ENCODE results near the gene ATP2A2.

The ATP2A2 gene

DNA sequence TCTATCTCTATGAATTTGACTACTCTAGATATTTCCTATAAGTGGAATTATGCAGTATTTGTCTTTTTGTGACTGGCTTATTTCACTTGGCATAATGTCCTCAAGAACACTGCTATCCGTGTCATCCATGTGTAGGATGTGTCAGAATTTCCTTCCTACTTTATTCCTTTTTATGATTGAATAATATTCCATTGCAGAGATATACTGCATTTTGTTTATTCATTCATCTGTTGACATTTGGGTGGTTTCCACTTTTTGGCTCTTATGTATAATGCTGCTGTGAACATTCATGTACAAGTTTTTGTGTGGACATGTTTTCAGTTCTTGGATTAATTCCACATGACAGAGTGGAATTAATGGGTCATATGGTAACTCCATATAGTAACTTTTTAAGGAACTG, 45.7 kb upstream of the ATP2A2 start:
- Histone ChIP-seq H3K36me3 (ENCODE audit: control insufficient read depth, insufficient read depth, low read length) (no peaks in the 10 kb centered on the region), H3K4me3 (ENCODE audit: low read depth, low read length) (no peak overlapping the region), H2AFZ (no peak overlapping the region), H3K27me3 (ENCODE audit: control insufficient read depth, insufficient read depth, low read length) (no peaks in the 10 kb centered on the region), H3K4me1 (no peaks in the 10 kb centered on the region), H3K4me2 (ENCODE audit: low read length) (no peak overlapping the region), H3K9ac (no peak overlapping the region), H3K9me3 (ENCODE audit: control insufficient read depth, low read length) (no peaks in the 10 kb centered on the region), H3K79me2 (no peaks in the 10 kb centered on the region), H3K27ac (no peak overlapping the region)
- TF ChIP-seq, protein P1, sequence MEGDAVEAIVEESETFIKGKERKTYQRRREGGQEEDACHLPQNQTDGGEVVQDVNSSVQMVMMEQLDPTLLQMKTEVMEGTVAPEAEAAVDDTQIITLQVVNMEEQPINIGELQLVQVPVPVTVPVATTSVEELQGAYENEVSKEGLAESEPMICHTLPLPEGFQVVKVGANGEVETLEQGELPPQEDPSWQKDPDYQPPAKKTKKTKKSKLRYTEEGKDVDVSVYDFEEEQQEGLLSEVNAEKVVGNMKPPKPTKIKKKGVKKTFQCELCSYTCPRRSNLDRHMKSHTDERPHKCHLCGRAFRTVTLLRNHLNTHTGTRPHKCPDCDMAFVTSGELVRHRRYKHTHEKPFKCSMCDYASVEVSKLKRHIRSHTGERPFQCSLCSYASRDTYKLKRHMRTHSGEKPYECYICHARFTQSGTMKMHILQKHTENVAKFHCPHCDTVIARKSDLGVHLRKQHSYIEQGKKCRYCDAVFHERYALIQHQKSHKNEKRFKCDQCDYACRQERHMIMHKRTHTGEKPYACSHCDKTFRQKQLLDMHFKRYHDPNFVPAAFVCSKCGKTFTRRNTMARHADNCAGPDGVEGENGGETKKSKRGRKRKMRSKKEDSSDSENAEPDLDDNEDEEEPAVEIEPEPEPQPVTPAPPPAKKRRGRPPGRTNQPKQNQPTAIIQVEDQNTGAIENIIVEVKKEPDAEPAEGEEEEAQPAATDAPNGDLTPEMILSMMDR (IDR thresholded peaks at IDR 0.05): no peak

DNA sequence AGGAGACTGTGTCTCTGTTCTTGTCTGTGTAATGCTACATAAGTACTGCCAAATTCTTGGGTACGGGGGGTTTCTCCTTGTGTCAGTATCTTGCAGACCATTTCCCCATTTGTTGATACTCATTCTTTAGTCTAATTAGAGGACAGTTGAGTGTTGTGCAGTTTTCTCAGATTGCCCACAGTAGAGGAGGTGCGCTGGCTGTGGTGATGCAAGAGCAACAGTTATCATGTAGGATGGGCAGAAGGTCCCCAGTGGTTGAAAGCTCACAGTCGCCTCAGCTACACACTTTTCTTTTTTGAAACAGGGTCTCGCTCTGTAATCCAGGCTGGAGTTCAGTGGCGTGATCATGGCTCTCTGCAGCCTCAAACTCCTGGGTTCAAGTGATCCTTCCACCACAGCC, 37.8 kb upstream of the ATP2A2 start:
- H2AFZ ChIP-seq: no peak overlapping the region
- no peak overlapping the region for H3K4me2 ChIP-seq (ENCODE audit: low read length)
- H3K79me2 ChIP-seq: no peaks in the 10 kb centered on the region
- TF ChIP-seq, protein P1 (IDR thresholded peaks at IDR 0.05): no peak
- H3K9me3 ChIP-seq (ENCODE audit: control insufficient read depth, low read length): no peaks in the 10 kb centered on the region
- no peak overlapping the region for H3K4me3 ChIP-seq (ENCODE audit: low read depth, low read length)
- no peaks in the 10 kb centered on the region for H3K27me3 ChIP-seq (ENCODE audit: control insufficient read depth, insufficient read depth, low read length)
- no peaks in the 10 kb centered on the region for H3K4me1 ChIP-seq
- no peaks in the 10 kb centered on the region for H3K36me3 ChIP-seq (ENCODE audit: control insufficient read depth, insufficient read depth, low read length)
- no peak overlapping the region for H3K9ac ChIP-seq
- no peak overlapping the region for H3K27ac ChIP-seq

DNA sequence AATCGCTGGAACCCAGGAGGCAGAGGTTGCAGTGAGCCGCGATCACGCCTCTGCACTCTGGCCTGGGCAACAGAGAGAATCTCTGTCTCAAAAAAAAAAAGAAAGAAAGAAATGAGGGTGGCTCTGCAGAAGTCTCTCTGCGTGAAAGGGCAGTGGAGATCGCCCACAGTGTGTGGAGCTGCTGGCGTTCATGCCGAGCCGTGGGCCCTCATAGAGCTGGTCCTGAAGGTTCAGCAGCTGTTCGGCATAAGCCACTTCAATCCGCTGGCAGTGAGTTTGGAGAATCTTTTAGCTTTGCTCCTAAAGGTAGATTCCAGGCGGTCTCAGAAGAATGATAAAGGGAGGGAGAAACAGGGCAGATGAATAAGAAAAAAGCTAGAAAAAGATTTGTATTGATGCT, 36.7 kb upstream of the ATP2A2 start:
- TF ChIP-seq, protein P1 (IDR thresholded peaks at IDR 0.05): no peak
- Histone ChIP-seq H3K9me3 (ENCODE audit: control insufficient read depth, low read length) (no peaks in the 10 kb centered on the region), H3K4me2 (ENCODE audit: low read length) (no peak overlapping the region), H3K27ac (no peak overlapping the region), H3K36me3 (ENCODE audit: control insufficient read depth, insufficient read depth, low read length) (no peaks in the 10 kb centered on the region), H3K9ac (no peak overlapping the region), H3K4me3 (ENCODE audit: low read depth, low read length) (no peak overlapping the region), H2AFZ (no peak overlapping the region), H3K27me3 (ENCODE audit: control insufficient read depth, insufficient read depth, low read length) (no peaks in the 10 kb centered on the region), H3K79me2 (no peaks in the 10 kb centered on the region), H3K4me1 (no peaks in the 10 kb centered on the region)

DNA sequence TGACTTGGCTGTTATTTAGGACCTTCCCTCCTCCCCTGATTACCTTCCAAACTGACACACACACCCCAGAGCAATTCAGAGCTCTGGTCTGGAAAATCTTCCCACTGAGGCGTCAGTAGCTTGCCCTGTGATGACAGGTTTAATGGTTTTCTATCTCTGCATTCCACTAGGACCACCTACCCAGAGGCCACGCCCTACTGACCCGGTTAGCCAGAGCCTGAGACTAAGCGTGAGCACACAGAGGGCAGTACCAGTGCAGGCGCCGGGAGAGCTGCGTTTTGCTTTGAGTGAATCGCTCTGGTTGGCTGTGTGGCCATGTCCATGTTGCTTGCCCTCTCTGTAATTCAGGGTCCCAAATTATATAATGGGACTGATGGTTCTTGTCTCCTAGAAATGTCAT, 36.2 kb upstream of the ATP2A2 start:
- Histone ChIP-seq H3K4me1 (no peaks in the 10 kb centered on the region), H3K9ac (no peak overlapping the region), H3K9me3 (ENCODE audit: control insufficient read depth, low read length) (no peaks in the 10 kb centered on the region), H3K4me2 (ENCODE audit: low read length) (no peak overlapping the region), H3K27ac (no peak overlapping the region), H2AFZ (no peak overlapping the region), H3K79me2 (no peaks in the 10 kb centered on the region), H3K4me3 (ENCODE audit: low read depth, low read length) (no peak overlapping the region), H3K27me3 (ENCODE audit: control insufficient read depth, insufficient read depth, low read length) (no peaks in the 10 kb centered on the region), H3K36me3 (ENCODE audit: control insufficient read depth, insufficient read depth, low read length) (no peaks in the 10 kb centered on the region)
- TF ChIP-seq, protein P1 (IDR thresholded peaks at IDR 0.05): no peak

DNA sequence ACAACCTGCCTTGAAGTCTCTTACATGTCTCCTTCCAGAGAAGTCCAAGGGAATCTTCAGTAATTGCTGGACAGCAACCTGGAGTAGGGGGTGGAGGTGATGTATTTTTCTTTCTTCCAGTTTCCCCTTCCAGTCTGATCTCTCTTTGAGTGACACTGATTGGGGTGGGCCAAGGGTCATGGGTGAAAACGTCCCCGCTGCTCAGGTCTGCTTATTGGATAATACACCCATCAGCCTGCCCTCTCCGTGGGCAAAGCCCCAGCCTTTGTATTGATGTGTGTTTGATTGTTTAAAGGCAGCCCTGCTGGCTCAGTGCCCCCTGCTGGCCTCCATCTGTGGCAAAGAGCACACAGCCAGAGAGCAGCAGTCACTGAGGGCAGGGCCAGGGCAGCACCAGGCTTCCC, 35.7 kb upstream of the ATP2A2 start:
- no peaks in the 10 kb centered on the region for H3K27me3 ChIP-seq (ENCODE audit: control insufficient read depth, insufficient read depth, low read length)
- TF ChIP-seq, protein P1 (IDR thresholded peaks at IDR 0.05): no peak
- no peaks in the 10 kb centered on the region for H3K9me3 ChIP-seq (ENCODE audit: control insufficient read depth, low read length)
- no peaks in the 10 kb centered on the region for H3K36me3 ChIP-seq (ENCODE audit: control insufficient read depth, insufficient read depth, low read length)
- no peak overlapping the region for H3K9ac ChIP-seq
- no peak overlapping the region for H3K4me2 ChIP-seq (ENCODE audit: low read length)
- H2AFZ ChIP-seq: no peak overlapping the region
- H3K27ac ChIP-seq: no peak overlapping the region
- H3K4me1 ChIP-seq: no peaks in the 10 kb centered on the region
- no peak overlapping the region for H3K4me3 ChIP-seq (ENCODE audit: low read depth, low read length)
- H3K79me2 ChIP-seq: no peaks in the 10 kb centered on the region
